22Rv1 (cell line): ENCODE data around the gene CD320.

ENCODE experiments used
- H3K27ac ChIP-seq: fragments of 450-650 bp; 2 replicates; pipeline ENCODE4 v1.5.1; 2017
- CTCF ChIP-seq: fragments of 450-650 bp; IDR thresholded peaks from 2 replicates; pipeline ENCODE4 v1.5.1; 2017; ENCODE audit warnings: mild to moderate bottlenecking
- ZFX ChIP-seq: fragments of 450-650 bp; IDR thresholded peaks from 2 replicates; pipeline ENCODE4 v1.6.1; 2017; ENCODE audit warnings: antibody characterized with exemption, borderline replicate concordance

CD320 gene

GRCh38 chr19:8310342-8311055, 2.3 kb upstream of the CD320 start:
- TF ChIP-seq CTCF, result no peak
- TF ChIP-seq ZFX, result no peak
- peak overlapping the region; percentile 93 for H3K27ac ChIP-seq

GRCh38 chr19:8308891-8309291, 733 bp upstream of the CD320 start:
- TF ChIP-seq CTCF, result no peak
- TF ChIP-seq ZFX, result no peak
- H3K27ac ChIP-seq, result peak overlapping the region; percentile 93

- H3K27ac ChIP-seq, result peak overlapping the region; percentile 93
- TF ChIP-seq ZFX, result no peak
- TF ChIP-seq CTCF, result peak; percentile 16; the same call in 1 of the 2 replicates
Measured at GRCh38 chr19:8307400-8307964, 676 bp downstream of the CD320 start.

GRCh38 chr19:8306235-8307054, 1.7 kb downstream of the CD320 start:
- H3K27ac ChIP-seq, result peak overlapping the region; percentile 93
- no peak for TF ChIP-seq ZFX
- TF ChIP-seq CTCF, result no peak

GRCh38 chr19:8305798-8306197, 2.4 kb downstream of the CD320 start:
- TF ChIP-seq ZFX (no peak), CTCF (no peak)
- peak overlapping the region; percentile 93 for H3K27ac ChIP-seq

GRCh38 chr19:8304841-8305621, 3.1 kb downstream of the CD320 start:
- TF ChIP-seq CTCF (no peak), ZFX (no peak)
- peak overlapping the region; percentile 93 for H3K27ac ChIP-seq
